NCI-H2227 (cell line): ENCODE measurements around the gene PHRF1.
"Not testable (repeated sequence)": the region's sequence is repeated elsewhere in the genome, so short reads cannot be mapped to it uniquely, and the experiment has no call there.

Experiments used
- DNase-seq: peaks from one replicate; lab custom pipeline; 2025; ENCODE audit not compliant: unreplicated experiment; lab: John Stamatoyannopoulos, UW

Gene PHRF1

DNA sequence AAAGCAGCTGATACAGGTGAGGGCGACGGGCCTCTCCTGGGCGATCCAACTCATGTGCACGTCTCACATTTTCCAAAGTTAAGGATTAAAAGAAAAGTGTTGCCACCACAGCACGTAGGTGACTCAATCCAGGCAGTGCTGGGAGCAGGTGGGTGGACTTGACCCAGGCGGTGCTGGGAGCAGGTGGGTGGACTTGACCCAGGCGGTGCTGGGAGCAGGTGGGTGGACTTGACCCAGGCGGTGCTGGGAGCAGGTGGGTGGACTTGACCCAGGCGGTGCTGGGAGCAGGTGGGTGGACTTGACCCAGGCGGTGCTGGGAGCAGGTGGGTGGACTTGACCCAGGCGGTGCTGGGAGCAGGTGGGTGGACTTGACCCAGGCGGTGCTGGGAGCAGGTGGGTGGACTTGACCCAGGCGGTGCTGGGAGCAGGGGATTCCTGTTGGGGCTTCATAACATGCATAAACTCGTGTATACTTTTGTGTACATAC lies 71.4 kb downstream of the PHRF1 start:
- not testable (repeated sequence) for DNase-seq

DNA sequence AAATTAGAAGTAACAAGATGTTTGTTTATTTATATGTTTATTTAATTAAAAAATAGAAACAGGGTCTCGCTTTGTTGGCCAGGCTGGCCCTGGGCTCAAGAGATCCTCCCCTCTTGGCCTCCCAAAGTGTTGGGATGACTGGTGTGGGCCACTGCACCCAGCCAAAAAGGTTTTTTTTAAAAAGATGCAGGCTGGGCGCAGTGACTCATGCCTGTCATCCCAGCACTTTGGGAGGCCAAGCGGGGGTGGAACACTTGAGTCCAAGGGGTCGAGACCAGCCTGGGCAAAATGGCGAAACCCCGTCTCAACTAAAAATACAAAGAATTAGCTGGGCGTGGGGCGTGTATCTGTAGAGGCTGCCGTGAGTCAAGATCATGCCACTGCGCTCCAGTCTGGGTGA lies 74.2 kb downstream of the PHRF1 start:
- no peak for DNase-seq

DNA sequence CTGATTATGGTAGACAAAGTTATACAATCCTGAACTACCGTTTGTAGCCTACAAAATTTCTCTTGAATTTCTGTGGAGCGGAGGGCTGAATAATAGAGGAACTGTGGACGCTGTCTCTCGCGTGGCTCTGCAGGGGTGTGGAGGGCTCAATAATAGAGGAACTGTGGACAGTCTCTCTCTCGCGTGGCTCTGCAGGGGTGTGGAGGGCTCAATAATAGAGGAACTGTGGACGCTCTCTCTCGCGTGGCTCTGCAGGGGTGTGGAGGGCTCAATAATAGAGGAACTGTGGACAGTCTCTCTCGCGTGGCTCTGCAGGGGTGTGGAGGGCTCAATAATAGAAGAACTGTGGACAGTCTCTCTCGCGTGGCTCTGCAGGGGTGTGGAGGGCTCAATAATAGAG lies 76.9 kb downstream of the PHRF1 start:
- not testable (repeated sequence) for DNase-seq

DNA sequence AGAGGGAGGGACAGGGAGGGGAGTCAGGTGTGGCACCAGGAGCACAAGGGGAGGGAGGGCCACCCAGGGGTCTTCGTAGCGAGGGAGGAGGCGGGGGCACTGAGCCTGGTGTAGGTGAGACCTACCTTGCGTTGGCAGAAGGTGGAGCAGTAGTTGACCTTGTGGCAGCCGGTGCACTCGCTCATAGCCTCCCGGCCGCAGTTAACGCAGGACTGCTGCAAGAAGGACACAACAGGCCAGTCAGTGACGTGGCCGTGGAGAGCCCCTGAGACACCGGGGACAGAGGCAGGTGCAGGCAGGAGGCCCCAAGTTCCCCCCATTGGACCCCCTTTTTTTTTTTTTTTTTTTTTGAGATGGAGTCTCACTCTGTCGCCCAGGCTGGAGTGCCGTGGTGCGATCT lies 77.6 kb downstream of the PHRF1 start:
- DNase-seq = no peak

DNA sequence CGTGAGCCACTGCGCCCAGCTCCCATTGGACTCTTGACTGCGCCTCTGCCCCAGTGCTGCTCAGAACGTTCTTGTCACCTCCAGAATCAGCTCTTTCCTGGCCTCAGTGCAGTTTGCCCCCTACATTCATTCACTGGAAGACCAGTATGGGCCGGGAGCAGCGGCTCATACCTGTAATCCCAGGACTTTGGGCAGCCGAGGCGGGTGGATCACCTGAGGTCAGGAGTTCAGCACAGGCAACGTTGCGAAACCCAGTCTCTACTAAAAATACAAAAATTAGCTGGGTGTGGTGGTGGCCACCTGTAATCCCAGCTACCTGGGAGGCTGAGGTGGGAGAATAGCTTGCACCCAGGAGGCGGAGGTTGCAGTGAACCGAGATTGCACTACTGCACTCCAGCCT lies 78.2 kb downstream of the PHRF1 start:
- not testable (repeated sequence) for DNase-seq

DNA sequence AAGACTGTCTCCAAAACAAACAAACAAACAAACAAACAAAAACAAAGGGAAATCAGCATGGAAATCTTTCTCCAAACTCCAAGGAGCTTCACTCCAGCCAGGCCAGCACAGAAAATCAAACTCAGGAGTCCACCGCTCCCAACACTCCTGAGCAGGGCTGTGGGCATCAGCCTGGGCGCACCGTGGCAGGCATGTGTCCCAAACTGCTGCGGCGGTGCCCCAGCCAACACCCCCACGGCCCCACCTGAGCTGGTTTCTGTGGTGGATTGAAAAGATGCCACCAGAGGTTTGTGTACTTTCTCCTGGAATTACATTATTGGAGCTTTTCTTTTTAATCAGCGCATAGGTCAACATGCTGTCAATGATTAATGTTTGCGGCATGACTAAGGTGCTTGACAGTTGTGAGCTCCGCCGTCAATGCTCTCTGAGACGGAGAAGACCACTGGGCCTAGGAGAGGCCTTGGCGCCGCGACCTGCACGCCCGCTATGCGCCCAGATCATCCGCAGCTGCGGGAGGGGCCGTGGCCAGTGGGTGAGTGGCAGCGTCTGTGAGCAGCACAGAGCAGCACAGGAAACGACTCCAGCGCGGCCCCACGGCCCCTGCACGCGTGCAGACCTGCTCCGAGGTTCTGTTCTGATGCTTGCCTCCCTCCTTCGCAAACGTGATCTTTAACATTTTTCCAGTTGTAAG lies 78.9 kb downstream of the PHRF1 start:
- DNase-seq = no peak

DNA sequence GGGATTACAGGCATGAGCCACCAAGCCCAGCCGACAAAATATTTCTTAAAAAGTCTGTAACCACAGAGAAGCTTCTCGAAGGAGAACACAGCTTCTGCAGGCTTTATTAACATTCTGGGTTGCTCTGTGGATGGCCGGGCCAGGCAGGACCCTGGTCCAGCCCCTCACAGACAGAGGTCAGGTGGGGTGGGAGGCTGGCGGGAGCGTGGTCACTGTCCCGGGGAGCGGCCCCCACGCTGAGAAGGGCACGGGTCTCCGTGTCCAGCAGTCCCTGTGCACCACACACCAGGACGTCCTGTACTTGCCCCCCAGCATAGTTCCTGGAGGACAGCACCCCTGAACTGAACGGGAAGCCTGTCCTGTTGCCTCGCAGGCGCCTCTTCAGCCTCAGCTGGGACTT lies 80.2 kb downstream of the PHRF1 start:
- DNase-seq = no peak

DNA sequence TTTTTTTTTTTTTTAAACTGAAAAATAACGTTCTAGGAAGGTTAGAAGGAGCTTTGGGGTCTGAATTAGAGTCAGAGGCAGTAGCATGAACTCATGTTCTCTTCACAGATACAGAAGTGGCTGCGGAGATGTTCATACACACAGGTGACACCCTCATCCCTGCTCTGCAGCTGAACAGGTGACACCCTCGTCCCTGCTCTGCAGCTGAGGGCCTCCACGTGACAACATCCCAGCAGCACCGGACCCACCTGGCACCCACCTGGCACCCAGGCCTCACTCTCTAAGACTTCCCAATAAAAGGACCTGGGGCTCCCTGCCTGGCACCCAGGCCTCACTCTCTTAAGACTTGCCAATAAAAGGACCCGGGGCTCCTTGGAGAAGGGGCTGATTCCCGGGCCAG lies 80.6 kb downstream of the PHRF1 start:
- no peak for DNase-seq

DNA sequence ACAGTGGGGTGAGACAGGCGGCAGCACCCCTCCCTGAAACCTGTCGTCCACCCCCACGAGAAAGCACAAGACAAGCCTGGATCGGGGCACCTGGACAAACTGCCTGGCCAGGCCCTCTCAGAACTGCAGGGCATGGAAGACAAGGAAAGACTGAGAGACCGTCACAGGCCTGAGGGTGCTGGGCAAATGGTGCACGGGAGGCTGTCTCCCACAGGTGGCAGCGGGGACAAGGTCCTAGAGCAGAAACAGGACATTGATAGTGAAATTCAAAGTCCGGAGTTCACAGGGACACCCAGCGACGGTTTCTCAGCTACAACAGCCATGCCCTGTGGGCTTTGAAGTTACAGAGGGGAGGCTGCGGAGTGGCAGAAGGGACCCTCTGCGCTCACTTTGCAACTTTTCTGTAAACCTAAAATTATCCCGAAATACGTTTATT lies 81.4 kb downstream of the PHRF1 start:
- no peak for DNase-seq

DNA sequence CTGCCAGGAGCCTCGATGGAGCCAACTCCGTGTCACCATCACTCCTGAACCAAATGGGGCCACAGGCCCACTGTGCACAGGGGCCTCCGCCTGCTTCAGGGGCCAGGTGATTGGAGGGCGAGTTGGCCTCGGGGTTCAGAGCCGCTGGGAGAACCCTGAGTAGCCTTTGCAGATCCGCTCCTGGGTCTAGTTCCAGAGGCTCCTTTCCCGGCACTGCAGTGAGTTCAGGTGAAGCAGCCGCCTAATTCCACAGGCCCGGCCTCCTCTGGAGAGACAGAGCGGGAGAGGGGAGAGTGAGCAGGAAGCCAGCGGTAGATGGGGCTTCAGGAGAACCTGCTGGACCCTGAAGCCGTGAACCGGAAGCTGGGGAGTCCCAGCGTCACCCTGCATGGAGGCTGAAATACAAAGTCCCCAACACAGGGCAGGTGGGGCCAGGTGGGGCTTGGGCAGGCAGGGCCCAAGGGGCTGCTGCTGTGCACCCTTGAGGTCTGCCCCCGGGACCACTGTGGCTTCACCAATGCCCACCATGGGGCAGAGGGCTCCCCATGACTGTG lies 83.3 kb downstream of the PHRF1 start:
- DNase-seq = no peak

DNA sequence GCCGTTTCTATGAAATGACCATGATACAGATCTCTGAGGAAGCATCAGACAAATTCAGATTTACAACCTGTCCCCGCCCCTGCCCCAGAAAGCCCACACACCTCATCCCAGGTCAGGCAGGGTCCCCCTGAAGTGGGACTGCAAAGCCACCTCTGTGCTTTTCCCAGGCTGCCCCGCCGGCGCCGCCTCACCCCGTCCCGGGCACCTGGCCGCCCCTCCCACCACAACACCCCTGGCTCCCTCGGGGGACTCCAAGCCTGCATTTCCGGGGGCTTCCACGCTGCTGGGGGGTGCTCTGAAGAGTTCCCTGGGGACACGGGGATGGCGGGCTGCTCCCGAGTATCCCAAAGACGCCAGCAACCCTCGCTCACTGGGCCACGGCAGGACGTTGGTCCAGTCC lies 84.0 kb downstream of the PHRF1 start:
- DNase-seq = no peak

DNA sequence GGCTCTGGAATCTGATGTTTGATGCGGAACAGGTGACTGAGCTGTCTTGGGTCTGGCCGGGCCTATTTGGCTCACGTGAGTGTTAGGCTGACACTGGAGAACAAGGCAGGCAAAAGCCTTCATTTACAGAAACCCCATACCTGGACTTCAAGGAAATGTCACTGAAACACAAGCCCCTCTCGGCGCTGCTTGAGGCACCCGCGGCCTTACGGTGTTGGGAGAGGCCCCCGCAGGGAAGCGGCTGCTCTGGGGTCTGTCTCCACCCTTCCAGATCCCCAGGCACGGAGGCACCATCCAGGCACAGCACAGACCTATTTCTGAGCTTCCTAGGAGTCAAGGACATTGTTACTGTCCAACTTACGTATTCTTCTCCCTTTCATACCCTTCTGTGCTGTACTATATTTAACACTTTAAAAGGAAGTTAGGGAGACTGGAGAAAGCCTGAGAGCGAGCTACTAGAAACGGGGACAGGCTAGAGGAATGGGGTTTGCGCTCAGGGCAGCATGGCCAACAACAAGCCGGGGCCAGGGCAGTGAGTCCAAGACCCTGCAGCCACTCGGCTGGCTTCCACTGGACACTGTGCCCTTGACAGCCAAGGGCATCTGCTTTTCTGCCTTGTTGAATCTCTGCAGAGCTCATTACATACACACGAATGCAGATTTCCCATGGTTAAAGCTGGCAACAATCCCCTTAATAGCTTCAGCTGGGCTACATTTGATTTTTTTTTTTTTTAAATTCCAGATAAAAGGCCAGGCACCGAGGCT lies 84.6 kb downstream of the PHRF1 start:
- no peak for DNase-seq
